ENCODE data around the gene SWSAP1.

The SWSAP1 gene

DNA sequence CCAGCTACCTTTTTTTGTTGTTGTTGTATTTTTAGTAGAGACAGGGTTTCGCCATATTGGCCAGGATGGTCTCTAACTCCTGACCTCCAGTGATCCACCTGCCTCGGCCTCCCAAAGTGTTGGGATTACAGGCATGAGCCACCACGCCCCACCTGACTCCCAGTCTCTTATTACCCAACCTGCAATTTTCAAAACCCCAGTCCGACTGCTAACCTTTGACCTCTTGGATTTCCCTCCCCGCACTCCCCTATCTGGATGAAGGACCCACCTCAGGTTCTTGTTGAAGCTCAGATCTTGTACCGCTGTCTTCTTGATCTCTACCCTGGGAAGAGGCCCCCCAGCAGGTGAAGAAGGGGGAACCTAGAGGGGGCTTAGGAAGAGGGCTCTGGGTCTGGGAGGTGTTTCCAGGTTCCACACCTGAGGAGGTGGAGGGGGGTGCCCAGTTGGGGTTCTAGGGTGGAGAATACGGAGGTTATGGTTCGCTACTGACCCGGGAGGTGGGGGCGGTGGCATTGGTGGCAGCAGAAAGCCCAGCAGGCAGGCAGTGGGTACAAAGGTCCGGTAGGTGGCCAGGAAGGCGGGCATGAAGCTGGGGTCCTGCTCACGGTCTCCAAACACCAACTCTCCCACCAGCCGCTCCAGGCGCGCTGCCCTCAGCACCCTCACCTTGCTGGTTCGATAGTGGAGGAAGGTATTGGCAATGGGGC, 42.0 kb downstream of the SWSAP1 start:
- DNase-seq = no peak

DNA sequence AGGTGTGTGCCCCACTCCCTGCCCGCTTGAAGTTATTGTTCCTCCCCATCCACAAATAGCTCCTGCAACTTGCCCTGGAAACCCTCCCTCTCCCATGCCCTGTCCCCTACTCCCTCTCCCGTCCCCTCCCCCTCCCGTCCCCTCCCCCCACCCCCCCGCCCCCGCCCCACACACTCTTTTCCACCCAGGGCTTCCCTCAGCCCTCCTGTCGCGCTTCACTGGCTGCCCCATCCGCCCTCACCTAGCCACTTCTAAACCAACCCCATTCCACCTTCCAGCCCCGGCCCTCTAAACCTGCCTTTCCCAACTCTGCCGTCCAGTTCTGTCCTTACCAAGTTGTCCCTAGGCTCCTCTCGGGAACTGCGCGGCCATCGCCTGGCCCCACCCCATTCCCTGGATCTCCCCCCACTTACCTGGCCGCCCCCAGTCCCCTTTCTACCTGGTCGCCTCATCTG, 43.7 kb downstream of the SWSAP1 start:
- DNase-seq = no peak

DNA sequence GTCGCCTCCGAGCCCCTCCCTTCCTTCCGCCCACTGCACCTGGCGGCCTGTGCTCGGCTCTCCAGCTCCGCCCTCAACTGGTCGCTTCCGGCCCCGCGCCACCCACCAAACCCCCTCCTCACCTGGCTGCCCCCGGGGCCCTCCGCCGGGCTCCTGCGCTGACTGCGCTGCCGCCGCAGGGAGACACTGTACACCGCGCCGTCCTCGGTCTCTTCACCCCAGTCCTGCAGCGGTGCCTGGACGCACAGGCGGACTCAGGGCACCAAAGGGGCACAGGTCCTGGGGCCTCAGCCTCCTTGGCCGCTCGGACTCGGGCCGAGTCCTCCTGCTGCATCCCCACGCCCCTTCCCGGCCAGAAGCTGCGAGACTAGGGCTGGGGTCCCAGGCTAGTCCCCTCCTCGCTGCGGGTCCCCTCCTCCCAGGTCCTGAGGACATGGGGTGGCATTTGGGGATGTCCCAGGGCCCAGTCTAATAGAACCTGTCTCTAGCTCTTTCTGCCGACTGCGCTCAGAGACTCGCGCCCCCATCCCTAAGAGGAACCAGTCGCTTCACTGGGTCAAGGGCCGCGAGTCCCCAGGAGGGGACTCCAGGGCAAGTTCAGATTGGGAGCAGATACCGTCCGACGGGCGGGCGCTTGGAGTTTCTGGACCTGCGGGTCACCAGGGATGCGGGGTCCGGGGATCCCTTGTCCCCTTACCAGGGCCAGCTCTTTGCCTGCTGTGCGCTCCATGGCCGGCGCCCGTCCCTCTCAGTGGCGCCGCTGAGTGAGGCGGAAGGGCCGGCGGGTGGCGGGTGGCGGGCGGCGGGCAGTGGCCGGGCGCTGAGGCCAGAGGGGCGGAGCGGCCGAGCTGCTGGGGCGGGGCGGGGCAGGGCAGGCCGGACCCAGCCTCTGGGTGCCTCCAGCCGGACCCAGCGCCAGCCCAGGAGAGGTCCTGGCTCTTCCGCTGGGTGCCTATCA, 44.4 kb downstream of the SWSAP1 start, which contains the start of gene RGL3:
Gene RGL3, minus strand, starts transcription at position 766 of the 958 bp plus-strand sequence. Its CDS starts 36 bp downstream, at position 730.
- DNase-seq = no peak

DNA sequence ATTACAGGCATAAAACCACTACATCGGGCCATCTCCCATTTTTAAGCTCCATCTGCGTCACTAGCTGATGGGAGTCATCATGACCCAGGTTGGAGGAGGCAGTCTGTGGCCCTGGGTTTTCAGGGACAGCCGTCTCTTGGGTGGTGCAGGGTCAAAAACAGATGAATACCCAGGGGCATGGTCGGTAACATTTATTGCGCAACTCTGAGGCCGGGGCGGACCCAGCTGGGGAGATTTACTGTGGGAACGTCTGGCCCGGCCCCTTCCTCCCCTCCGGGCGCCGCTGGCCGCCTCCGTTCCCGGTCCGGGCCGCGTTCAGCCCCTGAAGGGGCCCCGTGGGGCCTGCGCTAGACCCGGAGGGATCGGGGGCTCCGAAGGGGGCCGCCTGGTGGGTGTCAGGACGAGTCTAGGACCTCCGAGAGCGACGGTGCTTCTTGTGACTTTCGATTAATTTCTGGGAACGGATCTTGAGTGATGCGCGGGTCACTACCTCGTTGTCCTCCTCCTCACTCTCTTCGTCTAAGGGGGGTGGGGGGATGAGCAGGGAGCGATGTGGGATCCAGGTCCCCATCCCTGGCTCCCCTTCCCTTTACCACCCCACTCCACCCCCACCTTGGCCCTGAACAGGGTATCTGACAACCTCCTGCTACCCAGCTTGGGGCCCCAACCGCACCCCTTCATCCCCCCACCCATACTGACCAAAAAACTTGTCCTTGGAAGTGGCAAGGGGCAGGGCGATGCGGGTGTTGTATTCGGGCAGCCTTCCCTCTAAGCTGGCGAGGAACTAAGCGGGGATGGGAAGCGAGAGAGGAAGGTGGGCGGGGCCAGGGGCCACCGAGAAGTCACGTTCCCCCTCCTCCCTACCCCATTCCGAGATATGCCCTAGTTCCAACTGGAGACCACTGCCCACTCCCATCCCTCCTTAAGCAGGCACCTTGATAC, 46.2 kb downstream of the SWSAP1 start:
- peak; percentile 25 for DNase-seq

DNA sequence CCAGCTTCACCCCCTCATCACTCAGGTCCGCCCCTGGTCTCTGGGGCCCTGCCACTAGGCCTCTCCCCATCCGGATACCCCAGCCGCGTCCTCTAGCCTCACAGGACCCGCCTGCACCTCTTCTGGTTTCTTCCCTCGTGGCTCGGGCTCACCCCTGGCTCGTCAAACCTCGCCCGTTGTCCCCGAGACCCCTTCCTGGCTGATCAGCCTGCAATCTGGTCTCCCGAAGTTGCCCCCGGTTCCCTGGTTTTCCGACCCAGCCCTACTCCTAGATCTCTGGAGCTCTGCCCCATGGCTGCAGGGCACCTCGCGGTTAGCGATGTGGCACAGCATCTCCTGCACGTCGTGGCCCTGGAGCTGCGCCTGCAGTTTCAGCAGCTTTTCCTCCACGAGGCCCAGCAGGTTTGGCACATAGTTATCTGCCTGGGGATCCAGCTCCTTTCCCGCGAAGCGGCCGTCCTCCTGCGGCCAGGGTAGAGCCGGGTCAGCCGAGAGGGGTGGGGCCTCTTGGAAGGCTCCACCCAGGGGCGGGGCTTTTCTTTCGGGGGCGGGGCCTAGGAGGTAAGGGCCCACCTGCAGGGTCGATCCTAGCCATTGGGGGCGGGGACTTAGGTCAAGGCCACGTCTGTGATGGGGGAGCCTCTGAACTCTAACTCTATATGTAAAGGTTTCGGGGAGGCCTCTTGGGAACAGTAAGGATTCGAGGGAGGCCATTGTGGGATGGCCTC, 47.1 kb downstream of the SWSAP1 start:
- DNase-seq = peak; percentile 34

DNA sequence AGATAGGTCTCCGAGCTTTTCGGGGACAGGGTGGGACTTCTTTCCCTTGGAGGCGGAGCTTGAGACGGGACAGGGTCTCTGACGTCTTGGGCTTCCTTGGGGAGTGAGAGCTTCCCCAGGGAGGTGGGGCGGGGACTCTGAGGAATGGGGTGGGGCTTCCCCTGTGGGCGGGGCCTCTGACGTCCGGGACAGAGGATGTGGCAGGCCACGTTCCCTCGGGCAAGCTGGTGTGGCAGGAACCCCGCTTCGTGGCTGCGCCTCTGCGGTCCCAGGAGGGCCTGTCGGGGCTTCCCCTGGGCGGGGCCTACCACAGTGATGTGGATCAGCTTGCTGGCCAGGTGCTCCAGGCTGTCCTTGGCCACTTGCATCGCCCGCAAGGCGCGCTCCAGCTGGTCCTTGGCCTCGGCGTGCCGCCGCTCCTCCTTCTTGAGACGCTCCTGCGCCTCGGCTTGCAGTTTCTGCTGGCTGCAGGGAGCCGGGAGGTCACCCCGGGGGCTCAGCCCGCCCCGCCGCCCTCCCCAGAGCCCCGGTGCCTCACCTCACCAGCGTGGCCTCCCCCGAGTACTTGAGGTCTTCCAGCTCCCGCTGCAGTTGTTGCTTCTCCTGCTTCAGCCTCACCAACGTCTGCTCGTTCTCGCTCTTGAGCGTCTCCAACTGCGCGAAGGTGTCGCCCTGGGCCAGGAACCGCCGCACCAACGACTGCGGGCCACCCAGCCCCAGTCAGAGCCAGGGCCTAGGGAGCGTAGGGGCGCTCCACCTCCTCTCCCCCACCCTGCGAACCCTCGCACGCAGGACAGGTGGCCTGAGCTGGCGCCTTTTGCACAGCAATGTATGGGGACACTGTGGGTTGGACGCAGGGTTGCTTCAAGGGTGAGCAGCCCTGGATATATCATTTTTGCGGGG, 47.9 kb downstream of the SWSAP1 start:
- peak; percentile 78 for DNase-seq

DNA sequence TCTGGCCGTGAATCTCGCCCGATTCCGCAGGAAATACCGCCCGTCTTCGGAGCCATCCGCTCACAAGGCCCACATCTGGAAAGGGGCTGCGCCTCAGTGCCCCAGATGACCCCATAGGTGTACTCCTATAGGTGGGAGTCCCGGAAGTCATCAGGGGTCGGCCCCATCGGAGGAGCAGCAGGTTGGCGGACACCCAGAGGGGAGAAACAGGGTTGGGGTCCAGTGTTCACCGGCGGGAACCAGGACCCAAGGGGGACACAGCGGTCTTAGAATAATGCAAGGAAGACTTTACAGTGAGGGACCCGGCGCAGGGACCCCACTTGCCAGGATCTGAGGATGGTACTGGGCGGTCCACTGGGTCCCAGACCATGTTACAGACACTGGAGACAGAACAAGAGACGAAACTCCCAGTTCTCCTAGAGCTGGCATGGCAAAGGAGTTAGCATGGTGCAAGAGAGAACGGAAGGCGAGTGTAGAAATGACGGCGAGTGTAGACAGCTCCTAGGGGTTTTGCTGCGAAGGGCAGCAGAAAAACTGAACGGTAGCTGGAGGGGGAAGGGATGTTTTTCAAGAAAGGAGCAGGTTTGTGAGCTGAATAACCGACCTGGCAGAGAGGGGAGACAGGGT, 48.8 kb downstream of the SWSAP1 start:
- DNase-seq = no peak

DNA sequence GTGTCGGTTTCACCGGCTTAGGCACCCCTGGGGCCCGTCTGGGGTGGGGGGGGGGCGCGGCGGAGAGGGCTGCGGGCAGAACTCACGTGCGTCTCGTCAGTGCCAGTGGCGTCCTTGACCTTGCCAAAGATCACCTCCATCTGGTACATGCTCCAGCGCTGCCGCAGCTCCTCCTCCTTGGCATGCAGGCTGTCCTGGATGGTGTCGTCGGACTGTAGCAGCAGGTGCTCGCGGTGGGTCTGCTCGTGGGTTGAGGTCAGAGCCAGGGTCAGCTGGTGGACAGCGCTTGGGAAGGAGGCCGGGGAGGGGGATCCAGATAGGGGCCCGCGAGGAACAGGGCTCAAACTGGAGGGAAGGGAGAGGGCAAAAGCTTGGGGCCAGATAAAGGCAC, 49.3 kb downstream of the SWSAP1 start:
- no peak for DNase-seq
